SH-SY5Y (cell line): ENCODE data around the gene STX3.

ENCODE experiments used
- GATA2 ChIP-seq: IDR thresholded peaks from 2 replicates; pipeline ENCODE4 v1.6.1; 2011; ENCODE audit warnings: mild to moderate bottlenecking, low read depth, low read length
- GATA3 ChIP-seq: IDR thresholded peaks from 2 replicates; pipeline ENCODE4 v1.6.1; 2011; ENCODE audit warnings: low read depth, mild to moderate bottlenecking, low read length, moderate library complexity

DNA sequence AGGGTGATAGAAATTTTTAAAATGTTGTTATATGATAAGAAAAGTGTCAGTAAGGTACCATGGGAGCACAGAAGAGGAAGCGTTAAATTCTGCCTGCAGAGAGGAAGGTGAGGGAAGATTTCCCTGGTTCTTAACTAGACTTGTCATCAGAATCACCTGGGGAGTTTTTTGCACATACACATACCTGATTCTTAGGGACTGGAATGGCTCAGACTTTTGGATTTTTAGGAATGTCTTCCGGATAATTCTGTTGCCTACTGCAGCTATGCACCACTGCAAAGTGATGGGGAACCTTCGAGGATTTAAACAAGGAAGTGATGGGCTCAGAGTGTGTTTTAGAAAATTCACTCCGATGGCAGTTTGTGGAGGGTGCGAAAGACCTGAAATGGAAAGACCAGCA lies 21.9 kb downstream of the STX3 start:
- TF ChIP-seq GATA2 = no peak
- no peak for TF ChIP-seq GATA3
